GM10266 (cell line): ENCODE results near the gene GPRIN1.
A peak's percentile ranks its signal among the peaks of the same experiment; 100 is the strongest.

Experiments used
- DNase-seq: peaks from one replicate; pipeline ENCODE4 v3.0.0; 2012; ENCODE audit errors: extremely low spot score
- CTCF ChIP-seq: IDR thresholded peaks from 2 replicates; pipeline ENCODE4 v1.5.1; 2012; ENCODE audit warnings: mild to moderate bottlenecking, low read depth; ENCODE audit not compliant: control insufficient read depth, insufficient read depth; ENCODE audit errors: missing control alignments

Gene GPRIN1

GRCh38 chr5:176633598-176633997 is 23.6 kb upstream of the GPRIN1 start:
- no peak for DNase-seq
- no peak for TF ChIP-seq CTCF

GRCh38 chr5:176632745-176633144 is 22.8 kb upstream of the GPRIN1 start:
- DNase-seq: no peak

GRCh38 chr5:176631383-176632200 is 21.6 kb upstream of the GPRIN1 start:
- DNase-seq: no peak
- TF ChIP-seq CTCF: no peak

More at GRCh38 chr5:176632745-176633144, 22.8 kb upstream of the GPRIN1 start:
- TF ChIP-seq CTCF: no peak

GRCh38 chr5:176630681-176631222 is 20.8 kb upstream of the GPRIN1 start:
- TF ChIP-seq CTCF: no peak
- DNase-seq: no peak

- TF ChIP-seq CTCF: no peak
- DNase-seq: peak; percentile 86
Measured at GRCh38 chr5:176629853-176630680, 20.1 kb upstream of the GPRIN1 start, which contains the start of the genes EIF4E1B and SNCB. EIF4E1B (plus strand) TSS chr5:176630675; CDS start chr5:176642788, 12,113 bp downstream. SNCB (minus strand) TSS chr5:176630534; CDS start chr5:176629654, 880 bp downstream.

GRCh38 chr5:176629317-176629852 is 19.4 kb upstream of the GPRIN1 start:
- no peak for DNase-seq
- no peak for TF ChIP-seq CTCF
